ENCODE results near the gene MESP1. TPM values are rescaled to one million over a fixed set of nuclear protein-coding genes. Genes with fewer than 3 reads are reported as not detected.
A peak's percentile ranks its signal among the peaks of the same experiment; 100 is the strongest.

Gene MESP1
- total and polyA plus RNA-seq, 4 donors, result 0.49 to 1.2 (median 0.63) TPM; not detected in 1

- Histone ChIP-seq H3K36me3 (ENCODE audit: control insufficient read depth in 1 of 2, insufficient read depth in 2 of 2, low read length in 1 of 2) (no peaks in the 10 kb centered on the region), H3K27me3 (ENCODE audit: control insufficient read depth in 1 of 2, insufficient read depth in 2 of 2, low read length in 1 of 2) (no peaks in the 10 kb centered on the region), H3K4me3 (ENCODE audit: low read length in 2 of 2) (no peak overlapping the region), H3K27ac (ENCODE audit: low read depth in 1 of 2, low read length in 2 of 2) (no peak overlapping the region), H3K4me1 (ENCODE audit: control insufficient read depth in 1 of 2, insufficient read depth in 2 of 2, low read length in 2 of 2) (no peaks in the 10 kb centered on the region), H3K9me3 (ENCODE audit: control insufficient read depth, low read length) (no peaks in the 10 kb centered on the region)
- no peak for ATAC-seq (ENCODE audit: low FRiP score)
- intact Hi-C loops (cut with DNase I), result loop anchor here in 1 of 2 donors (10.0 kb wide), 1 partner anchor 327 kb away; no protein-coding TSS in a partner anchor
- WGBS, 2 donors, result 88% methylated on average over 28 of the region's 28 CpGs
- DNase-seq, result no peak
Measured at GRCh38 chr15:89747708-89748682, 3.1 kb downstream of the MESP1 start.

DNA sequence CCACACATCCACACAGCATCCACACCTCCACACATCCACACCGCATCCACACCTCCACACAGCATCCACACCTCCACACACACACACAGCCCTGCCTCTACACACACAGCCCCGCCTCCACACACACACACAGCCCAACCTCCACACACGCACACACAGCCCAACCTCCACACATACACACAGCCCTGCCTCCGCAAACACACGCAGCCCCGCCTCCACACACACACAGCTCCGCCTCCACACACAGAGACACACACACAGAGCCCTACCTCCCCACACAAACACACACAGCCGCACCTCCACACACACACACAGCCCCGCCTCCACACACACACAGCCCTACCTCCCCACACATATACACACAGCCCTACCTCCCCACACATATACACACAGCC lies 4.7 kb downstream of the MESP1 start:
- H3K36me3 ChIP-seq (ENCODE audit: control insufficient read depth in 1 of 2, insufficient read depth in 2 of 2, low read length in 1 of 2), result no peaks in the 10 kb centered on the region
- no peaks in the 10 kb centered on the region for H3K27me3 ChIP-seq (ENCODE audit: control insufficient read depth in 1 of 2, insufficient read depth in 2 of 2, low read length in 1 of 2)
- ATAC-seq (ENCODE audit: low FRiP score) (no peak), DNase-seq (no peak)
- intact Hi-C loops (cut with DNase I), result loop anchor here in 1 of 2 donors (10.0 kb wide), 1 partner anchor 328 kb away; no protein-coding TSS in a partner anchor
- WGBS, 2 donors, result 80 to 81% methylated on average over 9 of the region's 9 CpGs
- no peak overlapping the region for H3K27ac ChIP-seq (ENCODE audit: low read depth in 1 of 2, low read length in 2 of 2)
- no peaks in the 10 kb centered on the region for H3K9me3 ChIP-seq (ENCODE audit: control insufficient read depth, low read length)
- no peaks in the 10 kb centered on the region for H3K4me1 ChIP-seq (ENCODE audit: control insufficient read depth in 1 of 2, insufficient read depth in 2 of 2, low read length in 2 of 2)
- H3K4me3 ChIP-seq (ENCODE audit: low read length in 2 of 2), result no peak overlapping the region

DNA sequence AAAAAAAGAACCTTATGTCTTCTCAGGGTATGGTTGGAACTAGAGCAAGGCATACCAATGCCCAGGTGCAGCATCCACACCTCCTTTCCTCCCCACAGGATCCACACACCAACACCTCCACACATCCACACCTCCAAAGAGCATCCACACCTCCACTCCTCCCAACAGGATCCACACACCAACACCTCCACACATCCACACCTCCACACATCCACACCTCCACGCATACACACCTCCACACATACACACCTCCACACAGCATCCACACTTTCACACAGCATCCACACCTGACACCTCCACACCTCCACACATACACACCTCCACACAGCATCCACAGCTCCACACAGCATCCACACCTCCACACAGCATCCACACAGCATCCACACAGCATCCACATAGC lies 5.3 kb downstream of the MESP1 start:
- intact Hi-C loops (cut with DNase I), result loop anchor here in 1 of 2 donors (10.0 kb wide), 1 partner anchor 329 kb away; no protein-coding TSS in a partner anchor

DNA sequence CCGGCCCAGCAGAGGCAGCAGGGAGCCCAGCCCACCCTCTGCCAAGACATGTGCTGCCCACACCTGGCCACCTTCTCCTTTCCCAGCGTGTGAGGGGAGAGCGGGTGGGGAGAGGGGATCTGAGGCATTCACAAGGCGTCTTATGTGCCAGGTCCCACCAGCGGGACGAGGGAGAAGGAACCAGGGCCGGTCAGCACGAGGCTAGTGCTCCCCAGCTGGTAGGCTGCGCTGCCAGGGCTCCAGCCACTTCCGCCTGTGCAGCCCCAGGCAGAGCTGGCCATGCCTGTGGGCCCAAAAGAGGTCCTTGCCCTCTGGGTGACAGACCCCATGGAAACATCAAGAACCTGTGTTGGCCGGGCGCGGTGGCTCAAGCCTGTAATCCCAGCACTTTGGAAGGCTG lies 5.9 kb downstream of the MESP1 start:
- Histone ChIP-seq H3K27ac (ENCODE audit: low read depth in 1 of 2, low read length in 2 of 2) (no peak overlapping the region), H3K4me3 (ENCODE audit: low read length in 2 of 2) (no peak overlapping the region), H3K36me3 (ENCODE audit: control insufficient read depth in 1 of 2, insufficient read depth in 2 of 2, low read length in 1 of 2) (no peaks in the 10 kb centered on the region), H3K9me3 (ENCODE audit: control insufficient read depth, low read length) (no peaks in the 10 kb centered on the region), H3K27me3 (ENCODE audit: control insufficient read depth in 1 of 2, insufficient read depth in 2 of 2, low read length in 1 of 2) (no peaks in the 10 kb centered on the region), H3K4me1 (ENCODE audit: control insufficient read depth in 1 of 2, insufficient read depth in 2 of 2, low read length in 2 of 2) (no peaks in the 10 kb centered on the region)
- no peak for ATAC-seq (ENCODE audit: low FRiP score)
- intact Hi-C loops (cut with DNase I), result loop anchor here in 1 of 2 donors (10.0 kb wide), 1 partner anchor 330 kb away; no protein-coding TSS in a partner anchor
- 81 to 91% methylated on average over 11 to 13 of the region's 13 CpGs for WGBS, 2 donors
- no peak for DNase-seq

More for the DNA sequence above, 5.3 kb downstream of the MESP1 start:
- DNase-seq, result no peak
- H3K27ac ChIP-seq (ENCODE audit: low read depth in 1 of 2, low read length in 2 of 2), result no peak overlapping the region
- ATAC-seq (ENCODE audit: low FRiP score), result no peak
- no peaks in the 10 kb centered on the region for H3K27me3 ChIP-seq (ENCODE audit: control insufficient read depth in 1 of 2, insufficient read depth in 2 of 2, low read length in 1 of 2)
- H3K9me3 ChIP-seq (ENCODE audit: control insufficient read depth, low read length), result no peaks in the 10 kb centered on the region
- H3K4me1 ChIP-seq (ENCODE audit: control insufficient read depth in 1 of 2, insufficient read depth in 2 of 2, low read length in 2 of 2), result no peaks in the 10 kb centered on the region
- WGBS, 2 donors, result 25 to 91% methylated on average over 1 of the region's 1 CpG
- no peaks in the 10 kb centered on the region for H3K36me3 ChIP-seq (ENCODE audit: control insufficient read depth in 1 of 2, insufficient read depth in 2 of 2, low read length in 1 of 2)
- H3K4me3 ChIP-seq (ENCODE audit: low read length in 2 of 2), result no peak overlapping the region

DNA sequence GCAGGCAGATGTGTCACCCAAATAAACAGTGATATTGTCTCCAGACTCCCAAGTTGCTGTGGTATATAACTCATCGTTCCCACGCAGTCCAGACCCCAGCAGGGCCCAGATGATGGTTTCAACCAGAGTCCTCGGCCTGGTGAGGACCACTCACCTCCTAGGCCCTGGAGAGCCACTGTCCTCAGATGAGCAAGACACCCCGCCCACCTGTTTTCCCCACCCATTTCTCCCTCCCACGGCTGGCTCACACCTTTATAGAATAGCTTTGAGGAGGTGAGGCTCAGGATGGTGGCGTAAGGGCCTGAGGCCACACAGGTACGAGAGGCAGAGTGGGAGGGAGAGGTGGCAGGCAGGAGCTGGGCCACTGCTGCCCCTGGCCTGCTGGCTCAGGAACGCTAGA lies 7.5 kb downstream of the MESP1 start:
- H3K36me3 ChIP-seq (ENCODE audit: control insufficient read depth in 1 of 2, insufficient read depth in 2 of 2, low read length in 1 of 2), result no peaks in the 10 kb centered on the region
- H3K27me3 ChIP-seq (ENCODE audit: control insufficient read depth in 1 of 2, insufficient read depth in 2 of 2, low read length in 1 of 2), result no peaks in the 10 kb centered on the region
- no peak overlapping the region for H3K27ac ChIP-seq (ENCODE audit: low read depth in 1 of 2, low read length in 2 of 2)
- DNase-seq, result no peak
- no peaks in the 10 kb centered on the region for H3K9me3 ChIP-seq (ENCODE audit: control insufficient read depth, low read length)
- 88 to 89% methylated on average over 8 of the region's 8 CpGs for WGBS, 2 donors
- H3K4me1 ChIP-seq (ENCODE audit: control insufficient read depth in 1 of 2, insufficient read depth in 2 of 2, low read length in 2 of 2), result no peaks in the 10 kb centered on the region
- H3K4me3 ChIP-seq (ENCODE audit: low read length in 2 of 2), result no peak overlapping the region
- ATAC-seq (ENCODE audit: low FRiP score), result no peak
- intact Hi-C loops (cut with DNase I), result loop anchor here in 1 of 2 donors (5.0 to 10.0 kb wide), 2 partner anchors 144 to 331 kb away; no protein-coding TSS in a partner anchor

DNA sequence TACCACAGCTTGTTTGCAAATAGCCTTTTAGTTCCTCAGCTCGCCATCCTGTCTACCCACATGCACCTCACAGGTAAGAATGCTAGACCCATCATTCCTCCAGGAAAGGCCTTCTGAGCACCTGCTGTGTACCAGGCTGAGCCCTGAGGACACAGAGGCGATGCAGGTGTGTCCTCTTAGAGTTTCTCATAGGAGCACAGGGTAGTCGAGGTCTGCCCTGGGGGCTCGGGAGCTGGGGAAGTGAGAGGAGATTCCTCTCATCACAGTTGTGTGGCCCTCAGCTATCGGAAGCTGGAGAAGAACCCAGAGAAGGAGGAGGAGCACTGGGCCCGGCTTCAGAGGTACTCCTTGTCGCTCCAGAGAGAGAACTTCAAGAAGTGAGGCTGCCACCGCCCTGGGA lies 8.0 kb downstream of the MESP1 start:
- Histone ChIP-seq H3K9me3 (ENCODE audit: control insufficient read depth, low read length) (no peaks in the 10 kb centered on the region), H3K36me3 (ENCODE audit: control insufficient read depth in 1 of 2, insufficient read depth in 2 of 2, low read length in 1 of 2) (no peaks in the 10 kb centered on the region), H3K4me1 (ENCODE audit: control insufficient read depth in 1 of 2, insufficient read depth in 2 of 2, low read length in 2 of 2) (no peaks in the 10 kb centered on the region), H3K4me3 (ENCODE audit: low read length in 2 of 2) (no peak overlapping the region), H3K27me3 (ENCODE audit: control insufficient read depth in 1 of 2, insufficient read depth in 2 of 2, low read length in 1 of 2) (no peaks in the 10 kb centered on the region), H3K27ac (ENCODE audit: low read depth in 1 of 2, low read length in 2 of 2) (no peak overlapping the region)
- intact Hi-C loops (cut with DNase I), result loop anchor here in 1 of 2 donors (5.0 to 10.0 kb wide), 2 partner anchors 144 to 332 kb away; no protein-coding TSS in a partner anchor
- DNase-seq, result no peak
- WGBS, 2 donors, result 90 to 95% methylated on average over 8 of the region's 8 CpGs
- ATAC-seq (ENCODE audit: low FRiP score), result no peak

DNA sequence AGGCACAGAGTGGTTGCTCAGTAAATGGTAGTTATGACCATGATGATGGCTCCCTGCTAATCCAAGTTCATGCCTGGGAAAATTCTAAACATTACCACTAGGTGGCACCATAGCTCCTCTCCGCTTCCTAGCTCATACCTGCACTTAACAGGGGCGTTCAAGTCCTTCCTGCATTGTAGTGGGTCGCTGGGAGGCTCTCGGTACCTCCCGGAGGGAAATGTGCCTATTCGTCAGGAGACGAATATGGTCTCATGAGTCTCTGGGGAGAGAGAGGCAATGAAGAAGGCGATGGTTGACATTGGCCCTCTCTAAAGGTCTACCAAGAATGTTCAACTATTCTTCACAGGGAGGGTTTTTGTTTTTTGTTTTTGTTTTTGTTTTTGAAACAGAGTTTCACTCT lies 10.9 kb downstream of the MESP1 start:
- H3K27me3 ChIP-seq (ENCODE audit: control insufficient read depth in 1 of 2, insufficient read depth in 2 of 2, low read length in 1 of 2), result no peaks in the 10 kb centered on the region
- no peaks in the 10 kb centered on the region for H3K36me3 ChIP-seq (ENCODE audit: control insufficient read depth in 1 of 2, insufficient read depth in 2 of 2, low read length in 1 of 2)
- ATAC-seq (ENCODE audit: low FRiP score) (peak; percentile 79), DNase-seq (no peak)
- no peaks in the 10 kb centered on the region for H3K4me1 ChIP-seq (ENCODE audit: control insufficient read depth in 1 of 2, insufficient read depth in 2 of 2, low read length in 2 of 2)
- WGBS, 2 donors, result 3 to 4% methylated on average over 8 of the region's 8 CpGs
- no peak overlapping the region for H3K27ac ChIP-seq (ENCODE audit: low read depth in 1 of 2, low read length in 2 of 2)
- H3K9me3 ChIP-seq (ENCODE audit: control insufficient read depth, low read length), result no peaks in the 10 kb centered on the region
- intact Hi-C loops (cut with DNase I), result loop anchor here in 1 of 2 donors (5.0 to 10.0 kb wide), 2 partner anchors 147 to 335 kb away; no protein-coding TSS in a partner anchor
- no peak overlapping the region for H3K4me3 ChIP-seq (ENCODE audit: low read length in 2 of 2)

DNA sequence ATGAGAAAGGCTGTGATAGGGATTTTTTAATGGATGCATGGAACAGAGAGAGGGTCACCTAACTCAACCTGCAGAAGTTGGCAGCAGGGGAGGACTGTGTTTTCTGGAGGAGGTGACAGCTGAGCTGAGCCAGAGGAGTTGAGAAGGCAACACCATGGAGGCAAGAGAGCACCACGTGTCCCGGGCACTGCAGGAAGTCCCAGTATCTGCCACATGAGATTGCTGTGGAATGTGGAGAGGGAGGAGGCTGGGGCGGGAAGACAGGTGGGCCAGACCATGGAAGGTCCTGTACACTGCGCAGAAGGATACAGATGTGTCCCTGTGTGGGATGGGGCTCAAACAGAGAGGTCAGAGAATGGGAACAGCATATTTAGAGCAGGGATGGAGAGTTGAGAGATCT lies 15.3 kb downstream of the MESP1 start:
- Histone ChIP-seq H3K4me1 (ENCODE audit: control insufficient read depth in 1 of 2, insufficient read depth in 2 of 2, low read length in 2 of 2) (no peaks in the 10 kb centered on the region), H3K27me3 (ENCODE audit: control insufficient read depth in 1 of 2, insufficient read depth in 2 of 2, low read length in 1 of 2) (no peaks in the 10 kb centered on the region), H3K27ac (ENCODE audit: low read depth in 1 of 2, low read length in 2 of 2) (no peak overlapping the region), H3K9me3 (ENCODE audit: control insufficient read depth, low read length) (no peaks in the 10 kb centered on the region), H3K36me3 (ENCODE audit: control insufficient read depth in 1 of 2, insufficient read depth in 2 of 2, low read length in 1 of 2) (no peaks in the 10 kb centered on the region), H3K4me3 (ENCODE audit: low read length in 2 of 2) (no peak overlapping the region)
- no peak for DNase-seq
- intact Hi-C loops (cut with DNase I), result no loop called here
- no peak for ATAC-seq (ENCODE audit: low FRiP score)
- WGBS, 2 donors, result 66 to 74% methylated on average over 4 of the region's 4 CpGs
